Activated naive CD8-positive, alpha-beta T cell treated with anti-CD3 and anti-CD28 coated beads for 36 hours (primary cell): ENCODE data around the gene NEURL1. TPM values are rescaled to one million over a fixed set of nuclear protein-coding genes. Genes with fewer than 3 reads are reported as not detected.

Experiments
- DNase-seq: peaks from one replicate; pipeline ENCODE4 v3.0.0; 2021
- H3K27ac Mint-ChIP-seq: one replicate; pipeline ENCODE4 v1.8.0; 2022; ENCODE audit warnings: mild to moderate bottlenecking, moderate library complexity, mixed read lengths
- H3K27me3 Mint-ChIP-seq: one replicate; pipeline ENCODE4 v1.8.0; 2022; ENCODE audit warnings: mild to moderate bottlenecking, mixed read lengths
- H3K36me3 Mint-ChIP-seq: one replicate; pipeline ENCODE4 v1.8.0; 2021; ENCODE audit warnings: mild to moderate bottlenecking, mixed read lengths
- H3K4me1 Mint-ChIP-seq: one replicate; pipeline ENCODE4 v1.8.0; 2021; ENCODE audit warnings: mixed read lengths
- H3K4me3 Mint-ChIP-seq: one replicate; pipeline ENCODE4 v1.8.0; 2022; ENCODE audit warnings: mild to moderate bottlenecking, moderate library complexity, mixed read lengths
- H3K9me3 Mint-ChIP-seq: one replicate; pipeline ENCODE4 v1.8.0; 2022; ENCODE audit warnings: mixed read lengths
- total RNA-seq, 2 experiments: library from RNA; stranded (reverse); gene quantifications; one replicate each; pipeline ENCODE4 v1.2.3, GENCODE V29; 2021

The NEURL1 gene
- total RNA-seq, 2 experiments from 2014 or later = 3.1 to 3.2 TPM

DNA sequence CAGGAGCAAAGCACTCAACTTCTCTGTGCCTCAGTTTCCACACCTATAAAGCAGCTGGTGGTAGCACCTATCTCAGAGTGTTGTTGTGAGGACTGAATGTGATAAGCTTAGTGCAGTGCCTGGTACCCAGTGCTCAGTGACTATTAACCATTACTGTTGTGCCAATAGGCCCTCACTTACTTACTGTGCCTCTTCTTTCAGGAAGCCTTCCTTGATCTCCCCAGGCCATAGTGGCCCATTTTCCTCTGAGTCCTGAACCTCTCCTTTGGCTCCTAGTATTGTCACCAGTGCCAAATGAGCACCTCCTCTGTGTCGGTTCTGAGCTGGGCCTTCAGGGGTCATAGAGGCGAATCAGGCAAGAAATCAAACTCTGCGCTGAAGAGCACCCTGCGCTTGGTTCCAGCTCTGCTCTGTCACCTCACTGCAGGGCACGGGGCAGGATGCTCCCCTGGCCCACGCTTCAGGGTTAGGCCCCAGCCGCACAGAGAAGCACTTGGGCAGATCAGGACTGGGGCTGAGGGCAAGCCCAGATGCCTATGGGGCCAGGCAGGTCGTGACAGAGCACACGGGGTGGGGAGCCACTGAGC is 37.3 kb upstream of the NEURL1 start:
- no peaks in the 10 kb centered on the region for H3K36me3 Mint-ChIP-seq
- no peak for DNase-seq
- H3K4me1 Mint-ChIP-seq = peaks cover 13% of the 10 kb centered on the region
- H3K27me3 Mint-ChIP-seq = no peaks in the 10 kb centered on the region
- no peaks in the 10 kb centered on the region for H3K9me3 Mint-ChIP-seq
- no peak overlapping the region for H3K4me3 Mint-ChIP-seq
- H3K27ac Mint-ChIP-seq = no peak overlapping the region

DNA sequence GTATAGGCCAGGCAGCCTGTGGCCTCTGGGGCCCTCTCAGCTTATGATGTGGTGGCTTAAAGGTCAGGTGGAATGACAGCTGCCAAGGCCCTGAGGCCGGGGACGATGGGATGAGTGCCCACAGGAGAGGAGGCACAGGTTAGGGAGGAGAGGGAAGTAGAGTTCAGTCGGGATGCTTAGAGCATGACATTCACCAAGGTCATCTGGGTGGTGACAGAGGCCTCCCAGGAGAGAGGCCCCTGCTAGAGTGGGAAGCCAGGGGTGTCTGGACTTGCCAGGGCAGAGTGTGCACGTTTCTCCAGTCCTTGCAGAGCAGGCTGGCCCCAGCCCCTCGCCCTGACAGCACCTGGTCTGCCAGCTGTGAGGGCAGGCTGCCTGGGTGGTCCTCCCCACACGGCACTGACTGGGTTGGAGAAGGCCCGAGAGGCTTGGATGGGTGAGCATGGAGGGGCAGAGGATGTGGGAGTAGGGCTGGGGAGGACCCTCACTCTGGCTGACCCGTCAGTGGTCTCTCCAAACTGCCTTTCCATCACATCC is 36.3 kb upstream of the NEURL1 start:
- H3K4me1 Mint-ChIP-seq = peaks cover 9% of the 10 kb centered on the region
- H3K9me3 Mint-ChIP-seq = no peaks in the 10 kb centered on the region
- H3K4me3 Mint-ChIP-seq = no peak overlapping the region
- DNase-seq = no peak
- H3K36me3 Mint-ChIP-seq = no peaks in the 10 kb centered on the region
- H3K27ac Mint-ChIP-seq = no peak overlapping the region
- no peaks in the 10 kb centered on the region for H3K27me3 Mint-ChIP-seq

DNA sequence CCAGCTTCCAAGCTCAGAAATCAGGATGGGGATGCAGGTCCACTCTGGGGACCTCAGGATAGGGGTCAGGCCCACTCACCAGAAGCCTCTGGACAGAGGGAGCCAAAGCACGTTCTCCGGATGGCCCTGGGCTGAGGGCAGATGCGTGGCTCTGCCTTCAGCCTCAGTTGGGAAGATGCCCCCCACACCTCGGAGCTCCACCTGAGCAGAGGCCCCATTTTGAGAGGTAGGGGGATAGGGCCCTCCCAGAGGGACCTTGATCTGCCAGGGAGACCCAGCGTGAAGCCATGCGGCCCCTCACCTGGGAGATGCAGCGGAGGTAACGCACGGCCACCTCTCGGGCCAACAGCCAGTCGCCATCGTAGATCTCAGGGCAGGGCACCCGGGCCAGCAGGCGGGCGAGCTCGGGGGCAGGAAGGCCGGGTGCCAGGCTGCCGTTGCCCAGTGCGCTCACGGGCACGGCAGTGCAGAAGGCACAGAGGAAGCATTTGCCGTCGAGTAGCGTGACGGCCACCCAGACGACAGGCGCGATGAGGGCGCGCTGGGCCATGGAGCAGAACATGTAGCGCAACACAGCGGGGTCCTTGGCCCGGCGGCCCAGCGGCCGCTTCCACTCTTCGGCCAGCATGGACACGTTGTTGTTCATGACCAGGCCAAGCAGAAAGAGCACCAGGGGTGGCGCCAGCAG is 35.5 kb upstream of the NEURL1 start:
- Mint-ChIP-seq H3K4me1 (peaks cover 6% of the 10 kb centered on the region), H3K9me3 (no peaks in the 10 kb centered on the region), H3K27ac (no peak overlapping the region), H3K4me3 (no peak overlapping the region), H3K27me3 (no peaks in the 10 kb centered on the region), H3K36me3 (no peaks in the 10 kb centered on the region)
- no peak for DNase-seq

DNA sequence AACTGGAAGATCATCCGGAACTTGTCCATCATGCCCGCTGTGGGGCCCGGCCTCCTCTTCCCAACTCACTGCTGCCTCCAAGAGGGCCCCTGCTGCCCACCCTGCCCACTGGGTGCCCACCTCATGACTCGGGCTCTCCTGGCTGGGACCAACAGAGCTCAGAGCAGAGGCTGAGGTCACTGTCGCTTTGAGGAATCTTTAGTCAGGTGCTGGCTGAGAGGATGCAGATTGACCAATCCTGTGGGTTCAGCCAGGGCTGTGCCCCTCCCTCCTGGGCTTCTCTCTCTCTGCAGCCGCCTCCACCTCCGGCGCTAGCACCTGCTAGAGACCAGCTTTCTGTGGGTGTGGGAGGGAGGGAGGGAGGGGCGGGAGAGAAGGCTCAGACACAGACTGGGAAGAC is 34.8 kb upstream of the NEURL1 start, which contains the start of gene CALHM1:
Gene CALHM1, minus strand, starts transcription at position 181 of the 400 bp plus-strand sequence. Its CDS starts 149 bp downstream, at position 32.
- H3K4me1 Mint-ChIP-seq = peaks cover 6% of the 10 kb centered on the region
- no peaks in the 10 kb centered on the region for H3K9me3 Mint-ChIP-seq
- H3K27ac Mint-ChIP-seq = peak within 1 kb of the TSS; percentile 27
- no peak within 1 kb of the TSS for H3K4me3 Mint-ChIP-seq
- no peaks in the 10 kb centered on the region for H3K36me3 Mint-ChIP-seq
- no peak for DNase-seq
- no peaks in the 10 kb centered on the region for H3K27me3 Mint-ChIP-seq

DNA sequence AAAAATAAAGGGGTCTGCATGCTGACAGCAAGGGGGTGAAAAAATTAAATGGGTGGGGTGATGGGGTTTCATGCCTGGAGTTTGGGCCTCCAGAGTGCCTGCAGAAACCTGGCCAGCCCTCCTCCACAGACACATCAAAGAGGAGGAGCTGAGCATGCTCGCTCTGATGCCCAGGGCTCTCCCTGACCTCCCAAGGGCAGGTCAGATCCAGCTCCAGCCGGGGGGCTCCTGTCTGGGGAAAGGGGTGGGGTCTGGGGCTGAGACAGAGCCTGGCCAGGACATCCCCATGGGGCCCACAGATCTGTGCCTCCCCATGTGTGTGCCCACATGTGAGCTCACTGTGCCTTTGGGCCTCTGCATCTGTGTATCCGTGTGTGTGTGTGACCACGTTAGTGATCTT is 33.9 kb upstream of the NEURL1 start:
- DNase-seq = no peak
- Mint-ChIP-seq H3K27ac (no peak overlapping the region), H3K27me3 (no peaks in the 10 kb centered on the region), H3K36me3 (no peaks in the 10 kb centered on the region), H3K4me3 (no peak overlapping the region), H3K4me1 (peaks cover 6% of the 10 kb centered on the region), H3K9me3 (no peaks in the 10 kb centered on the region)

DNA sequence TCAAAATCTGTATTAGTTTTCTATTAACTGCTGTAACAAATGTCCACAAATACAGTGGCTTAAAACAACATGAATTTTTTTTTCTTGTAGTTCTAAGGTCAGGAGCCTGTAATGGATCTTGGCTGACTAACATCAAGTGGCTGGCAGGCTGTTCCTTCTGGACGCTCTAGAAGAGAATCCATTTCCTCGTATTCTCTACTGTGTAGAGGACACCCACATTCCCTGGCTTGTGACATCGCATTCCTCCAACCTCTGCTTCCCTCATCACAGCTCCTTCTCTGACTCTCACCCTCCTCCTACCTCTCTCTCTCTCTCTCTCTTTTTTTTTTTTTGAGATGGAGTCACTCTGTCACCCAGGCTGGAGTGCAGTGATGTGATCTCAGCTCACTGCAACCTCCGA is 30.0 kb upstream of the NEURL1 start:
- DNase-seq = no peak
- no peaks in the 10 kb centered on the region for H3K27me3 Mint-ChIP-seq
- no peaks in the 10 kb centered on the region for H3K36me3 Mint-ChIP-seq
- H3K4me1 Mint-ChIP-seq = peaks cover 16% of the 10 kb centered on the region
- no peaks in the 10 kb centered on the region for H3K9me3 Mint-ChIP-seq
- no peak overlapping the region for H3K4me3 Mint-ChIP-seq
- H3K27ac Mint-ChIP-seq = no peak overlapping the region

DNA sequence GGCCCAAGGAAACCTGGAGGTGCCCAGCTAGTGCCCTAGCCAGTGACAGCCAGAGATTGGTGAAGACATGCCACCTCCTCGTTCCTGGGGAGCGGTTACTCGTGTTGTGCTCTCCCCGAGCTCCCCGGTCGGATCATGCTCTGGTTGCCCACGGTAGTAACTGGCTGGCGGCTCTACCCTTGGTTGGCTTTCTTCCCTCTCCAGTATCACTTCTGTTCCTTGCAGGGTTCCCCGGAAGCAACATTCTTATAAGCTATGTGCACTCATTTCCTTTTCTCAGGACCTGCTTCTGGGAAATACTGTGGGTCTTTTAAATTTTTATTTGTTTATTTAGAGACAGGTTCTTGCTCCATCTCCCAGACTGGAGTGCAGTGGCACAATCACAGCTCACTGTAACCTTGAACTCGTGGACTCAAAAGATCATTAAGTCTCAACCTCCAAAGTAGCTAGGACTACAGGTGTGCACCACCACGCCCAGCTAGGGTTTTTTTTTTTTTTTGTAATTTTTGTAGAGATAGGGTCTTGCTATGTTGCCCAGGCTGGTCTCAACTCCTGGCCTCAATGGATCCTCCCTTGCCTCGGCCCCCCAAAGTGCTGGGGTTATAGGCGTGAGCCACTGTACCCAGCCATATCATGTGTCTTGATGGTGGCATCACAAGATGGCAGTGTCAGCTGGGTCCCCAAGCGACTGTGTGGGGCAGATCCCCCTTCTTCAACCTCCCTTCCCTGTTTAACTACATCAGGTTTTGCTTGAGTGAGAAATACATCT is 27.9 kb upstream of the NEURL1 start:
- no peak for DNase-seq
- H3K36me3 Mint-ChIP-seq = no peaks in the 10 kb centered on the region
- no peaks in the 10 kb centered on the region for H3K27me3 Mint-ChIP-seq
- H3K4me3 Mint-ChIP-seq = no peak overlapping the region
- no peak overlapping the region for H3K27ac Mint-ChIP-seq
- peaks cover 12% of the 10 kb centered on the region for H3K4me1 Mint-ChIP-seq
- no peaks in the 10 kb centered on the region for H3K9me3 Mint-ChIP-seq

DNA sequence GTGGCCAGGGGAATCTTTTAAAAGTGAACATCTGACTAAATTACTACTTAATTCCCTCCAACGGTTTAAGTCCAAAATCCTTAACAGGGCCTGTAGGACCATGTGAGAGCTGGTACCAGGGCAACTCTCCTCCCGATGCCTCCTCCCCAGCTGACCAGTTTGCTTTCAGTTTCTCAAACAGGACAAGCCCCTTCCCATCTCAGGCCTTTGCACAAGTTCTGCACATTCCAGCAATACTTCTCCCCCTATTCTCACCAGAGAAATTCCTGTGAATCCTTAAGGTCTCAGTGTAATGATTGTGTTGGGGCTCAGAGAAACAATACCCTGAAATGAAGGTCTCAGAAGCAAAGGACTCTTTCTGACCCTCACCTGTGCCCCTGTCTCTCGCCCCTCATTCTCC is 26.8 kb upstream of the NEURL1 start:
- Mint-ChIP-seq H3K4me1 (peaks cover 22% of the 10 kb centered on the region), H3K9me3 (no peaks in the 10 kb centered on the region), H3K27me3 (no peaks in the 10 kb centered on the region), H3K36me3 (no peaks in the 10 kb centered on the region), H3K27ac (no peak overlapping the region), H3K4me3 (no peak overlapping the region)
- no peak for DNase-seq

DNA sequence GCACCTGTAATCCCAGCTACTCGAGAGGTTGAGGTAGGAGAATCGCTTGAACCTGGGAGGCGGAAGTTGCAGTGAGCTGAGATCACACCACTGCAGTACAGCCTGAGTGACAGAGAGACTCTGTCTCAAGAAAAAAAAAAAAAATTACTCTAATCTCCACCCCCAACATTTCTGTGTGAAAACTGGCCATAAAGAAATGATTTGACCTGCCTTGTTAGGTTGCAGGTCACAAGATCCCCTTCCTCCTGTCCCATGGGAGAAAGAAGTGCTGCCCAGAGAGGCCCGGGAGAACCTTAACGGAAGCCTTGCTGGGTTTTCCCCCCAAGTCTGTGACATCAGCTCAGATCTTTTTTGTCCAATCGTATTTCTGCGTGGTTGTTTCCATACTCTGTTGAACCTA is 26.1 kb upstream of the NEURL1 start:
- H3K4me1 Mint-ChIP-seq = peaks cover 27% of the 10 kb centered on the region
- no peaks in the 10 kb centered on the region for H3K27me3 Mint-ChIP-seq
- peak overlapping the region; percentile 54 for H3K27ac Mint-ChIP-seq

DNA sequence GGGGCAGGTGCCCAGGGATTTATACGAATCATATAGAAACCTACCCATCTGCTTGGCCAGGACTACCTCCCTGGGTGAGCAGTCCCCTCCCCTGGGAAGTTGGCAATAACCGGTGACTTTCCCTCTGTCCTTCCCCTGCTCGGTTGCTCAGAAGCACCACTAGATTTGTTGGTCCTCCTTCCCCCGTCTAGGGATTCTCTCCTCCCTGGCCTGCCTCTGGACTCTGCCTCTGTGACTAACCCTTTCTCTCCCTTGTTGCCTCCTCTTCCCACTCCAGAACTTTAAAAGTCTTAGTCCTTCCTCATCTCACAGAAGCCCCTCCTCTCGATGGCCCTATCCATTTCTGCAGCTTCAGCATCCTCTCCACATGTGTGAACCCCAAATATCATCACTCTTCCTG is 24.3 kb upstream of the NEURL1 start:
- DNase-seq = no peak
- no peaks in the 10 kb centered on the region for H3K27me3 Mint-ChIP-seq
- no peak overlapping the region for H3K4me3 Mint-ChIP-seq
- no peaks in the 10 kb centered on the region for H3K9me3 Mint-ChIP-seq
- peaks cover 27% of the 10 kb centered on the region for H3K4me1 Mint-ChIP-seq
- no peak overlapping the region for H3K27ac Mint-ChIP-seq
- H3K36me3 Mint-ChIP-seq = no peaks in the 10 kb centered on the region

More for the DNA sequence above, 26.1 kb upstream of the NEURL1 start:
- no peak for DNase-seq
- Mint-ChIP-seq H3K36me3 (no peaks in the 10 kb centered on the region), H3K9me3 (no peaks in the 10 kb centered on the region), H3K4me3 (no peak overlapping the region)

DNA sequence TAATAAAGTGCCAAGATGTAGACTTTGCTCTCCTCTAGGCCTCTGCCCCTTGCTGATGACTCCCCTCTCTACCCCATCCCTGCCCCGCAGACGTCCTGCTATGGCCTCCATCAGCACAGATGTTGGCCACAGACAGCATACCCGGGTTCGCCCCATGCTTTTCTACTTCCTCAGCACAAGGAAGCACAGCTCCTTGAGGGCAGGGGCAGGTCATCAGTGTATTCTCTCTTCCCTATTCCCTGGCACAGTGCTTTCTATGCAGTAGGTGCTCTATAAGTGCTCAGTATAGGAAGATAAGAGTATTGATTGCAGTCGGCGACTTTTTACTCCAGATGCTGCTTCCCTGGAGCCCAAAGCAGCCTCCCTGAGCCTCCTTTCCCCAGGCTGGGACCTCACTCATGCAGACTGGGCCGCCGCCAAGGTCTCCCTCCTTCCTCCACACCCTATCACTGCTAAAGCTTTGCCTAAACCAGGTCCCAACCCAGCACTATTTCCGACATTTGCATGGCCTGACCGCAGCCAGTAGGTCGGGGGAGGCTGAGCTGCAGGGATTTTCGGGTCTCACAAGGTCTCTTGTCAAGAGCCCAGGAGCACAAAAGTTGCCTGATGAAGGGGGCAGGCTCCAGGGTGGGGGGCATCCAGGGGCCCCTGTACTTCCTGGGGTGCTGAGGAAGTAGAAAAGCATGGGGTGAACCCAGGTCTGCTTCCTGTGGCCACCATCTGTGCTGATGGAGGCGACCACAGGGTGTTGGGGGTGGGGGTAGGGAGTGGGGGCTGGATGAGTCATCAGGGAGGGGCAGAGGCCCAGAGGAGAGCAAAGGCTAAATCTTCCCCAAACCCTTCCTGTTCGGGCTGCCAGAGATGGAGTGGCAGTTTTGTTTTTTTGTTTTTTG is 22.5 kb upstream of the NEURL1 start:
- Mint-ChIP-seq H3K36me3 (no peaks in the 10 kb centered on the region), H3K9me3 (no peaks in the 10 kb centered on the region), H3K4me3 (peak overlapping the region; percentile 50), H3K27me3 (no peaks in the 10 kb centered on the region), H3K27ac (peak overlapping the region; percentile 85), H3K4me1 (peaks cover 27% of the 10 kb centered on the region)
- DNase-seq = peak; percentile 74

DNA sequence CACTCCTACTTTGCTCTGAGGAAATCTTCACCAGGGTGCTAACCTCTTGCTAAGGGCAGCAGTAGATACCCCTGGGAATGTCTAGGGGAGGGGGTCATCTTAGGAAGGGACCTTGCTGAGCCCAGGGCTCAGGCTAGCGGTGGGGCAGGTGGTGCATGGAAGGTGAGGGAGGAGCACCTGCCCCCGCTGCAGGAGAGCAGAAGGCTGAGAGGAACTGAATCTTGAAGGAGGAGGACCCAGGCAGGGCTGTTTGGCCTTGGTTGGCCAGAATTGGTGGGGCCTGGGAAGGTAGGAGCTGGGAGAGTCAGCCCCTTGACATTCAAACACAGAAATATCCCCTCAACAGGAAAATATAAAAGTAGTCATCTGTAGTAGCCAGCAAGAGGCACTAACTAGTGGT is 21.5 kb upstream of the NEURL1 start:
- Mint-ChIP-seq H3K27me3 (no peaks in the 10 kb centered on the region), H3K4me3 (peak overlapping the region; percentile 50), H3K27ac (peak overlapping the region; percentile 61), H3K4me1 (peaks cover 27% of the 10 kb centered on the region), H3K36me3 (no peaks in the 10 kb centered on the region), H3K9me3 (no peaks in the 10 kb centered on the region)
- no peak for DNase-seq

DNA sequence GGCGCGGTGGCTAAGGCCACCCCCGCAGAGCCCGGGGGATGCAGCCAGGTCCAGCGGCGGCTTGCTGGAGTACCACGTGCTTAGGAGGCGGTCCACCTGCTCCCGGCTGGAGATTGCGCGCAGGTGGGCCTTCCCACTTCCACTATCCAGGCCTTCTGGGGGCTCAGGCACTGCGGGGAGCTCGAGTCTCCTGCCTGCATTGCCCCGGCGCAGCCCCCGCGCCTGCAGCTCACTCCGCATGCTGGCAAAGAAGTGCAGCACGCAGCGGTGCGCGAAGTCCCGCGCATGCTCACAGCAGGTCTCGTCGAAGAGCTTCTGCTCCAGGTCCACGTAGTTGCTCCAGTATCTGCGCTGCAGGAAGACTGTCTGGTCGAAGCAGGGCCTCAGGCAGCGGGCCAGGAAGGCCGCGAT is 20.2 kb upstream of the NEURL1 start:
- no peaks in the 10 kb centered on the region for H3K36me3 Mint-ChIP-seq
- no peak overlapping the region for H3K4me3 Mint-ChIP-seq
- no peaks in the 10 kb centered on the region for H3K27me3 Mint-ChIP-seq
- no peaks in the 10 kb centered on the region for H3K9me3 Mint-ChIP-seq
- no peak overlapping the region for H3K27ac Mint-ChIP-seq
- DNase-seq = no peak
- peaks cover 21% of the 10 kb centered on the region for H3K4me1 Mint-ChIP-seq

DNA sequence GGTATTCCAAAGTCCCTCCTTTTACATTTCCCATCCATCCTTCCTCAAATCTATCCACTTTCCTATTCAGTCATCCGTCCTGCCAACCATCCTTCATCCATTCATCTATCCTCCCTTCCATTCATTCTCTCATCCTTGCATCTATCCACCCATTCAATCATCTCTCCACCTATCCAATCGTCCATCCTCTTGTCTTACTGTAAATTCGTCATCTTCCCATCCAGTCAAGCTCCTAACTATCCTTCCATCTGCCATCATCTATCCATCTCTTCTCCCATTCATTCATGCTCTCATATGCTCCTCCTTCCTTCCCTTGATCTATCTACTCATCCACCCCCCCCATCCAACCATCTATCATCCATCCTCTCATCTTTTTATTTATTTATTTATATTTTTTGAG is 19.4 kb upstream of the NEURL1 start:
- DNase-seq = no peak
- Mint-ChIP-seq H3K9me3 (no peaks in the 10 kb centered on the region), H3K4me3 (no peak overlapping the region), H3K27me3 (no peaks in the 10 kb centered on the region), H3K4me1 (peaks cover 21% of the 10 kb centered on the region), H3K36me3 (no peaks in the 10 kb centered on the region), H3K27ac (no peak overlapping the region)
